ENCODE data around the gene KIRREL3.

Gene KIRREL3

DNA sequence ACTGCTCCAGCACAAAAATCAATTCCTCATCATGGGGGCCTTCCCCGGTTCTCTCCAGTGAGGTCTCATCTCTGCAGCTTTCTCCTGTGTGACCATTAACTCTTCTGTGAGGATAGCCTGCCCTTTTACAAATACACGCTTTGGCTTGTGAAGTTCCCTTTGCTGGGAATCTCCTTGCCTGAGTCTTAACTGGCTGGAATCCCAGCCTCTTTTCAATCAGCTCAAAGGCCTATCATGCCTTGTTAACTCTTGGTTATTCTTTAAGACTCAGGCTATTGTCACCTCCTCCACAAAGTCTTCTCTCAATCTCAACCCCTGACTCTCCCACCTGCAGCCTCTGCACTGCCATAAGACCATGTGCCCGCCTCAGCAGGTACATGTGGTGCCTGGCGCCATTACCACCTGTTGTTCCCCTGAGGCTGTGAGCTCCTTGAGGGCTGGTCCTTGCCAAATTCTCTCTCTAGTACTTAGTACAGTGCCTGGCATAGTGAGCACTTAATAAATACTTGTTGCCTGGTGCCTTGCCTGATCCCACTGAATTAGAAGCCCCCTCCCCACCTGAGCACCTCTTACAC lies 516.9 kb downstream of the KIRREL3 start:
- no peak for DNase-seq (ENCODE audit: low read depth)

DNA sequence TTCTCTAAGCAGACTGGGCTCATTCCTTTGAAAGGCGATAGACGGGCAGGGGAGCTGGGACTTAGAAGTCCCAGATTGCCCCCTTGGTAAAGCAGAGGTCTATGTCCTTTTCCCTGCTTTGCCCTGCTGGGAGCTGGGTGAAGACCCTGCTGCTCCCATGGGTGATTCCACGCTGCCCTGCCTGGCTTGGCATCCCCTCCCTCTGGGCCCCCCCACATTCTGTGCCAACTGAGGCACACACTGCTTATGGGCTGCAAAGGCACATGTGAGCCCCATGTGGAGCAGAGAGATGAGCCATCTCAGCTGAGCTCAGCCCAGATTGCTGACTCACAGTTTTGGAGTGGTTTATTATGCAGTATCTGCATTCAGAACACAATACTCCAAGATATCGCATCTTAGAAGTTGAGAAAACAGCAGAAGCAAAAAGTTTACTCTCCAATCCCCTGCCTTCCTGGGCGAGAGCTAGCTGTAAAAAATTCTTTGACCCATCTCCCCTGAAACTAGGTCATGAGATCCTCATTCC lies 517.9 kb downstream of the KIRREL3 start:
- DNase-seq (ENCODE audit: low read depth): no peak

DNA sequence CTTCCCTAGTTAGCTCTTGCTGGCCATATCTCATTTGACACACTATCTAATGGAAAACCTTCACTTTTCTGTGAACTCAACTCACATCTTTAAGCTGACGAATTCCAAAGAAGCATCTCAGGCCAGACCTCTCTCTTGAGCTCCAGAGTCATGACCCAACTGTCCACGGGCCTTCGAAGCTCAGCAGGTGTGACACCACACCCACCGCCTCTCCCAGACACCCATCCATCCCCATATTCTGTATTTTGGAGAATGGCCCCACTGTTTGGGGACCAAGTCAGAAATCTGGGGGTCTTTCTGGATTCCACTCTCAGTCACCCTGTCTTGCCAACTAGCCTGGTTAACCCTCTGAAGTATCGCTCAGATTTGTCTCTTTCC lies 519.3 kb downstream of the KIRREL3 start:
- no peak for DNase-seq (ENCODE audit: low read depth)

DNA sequence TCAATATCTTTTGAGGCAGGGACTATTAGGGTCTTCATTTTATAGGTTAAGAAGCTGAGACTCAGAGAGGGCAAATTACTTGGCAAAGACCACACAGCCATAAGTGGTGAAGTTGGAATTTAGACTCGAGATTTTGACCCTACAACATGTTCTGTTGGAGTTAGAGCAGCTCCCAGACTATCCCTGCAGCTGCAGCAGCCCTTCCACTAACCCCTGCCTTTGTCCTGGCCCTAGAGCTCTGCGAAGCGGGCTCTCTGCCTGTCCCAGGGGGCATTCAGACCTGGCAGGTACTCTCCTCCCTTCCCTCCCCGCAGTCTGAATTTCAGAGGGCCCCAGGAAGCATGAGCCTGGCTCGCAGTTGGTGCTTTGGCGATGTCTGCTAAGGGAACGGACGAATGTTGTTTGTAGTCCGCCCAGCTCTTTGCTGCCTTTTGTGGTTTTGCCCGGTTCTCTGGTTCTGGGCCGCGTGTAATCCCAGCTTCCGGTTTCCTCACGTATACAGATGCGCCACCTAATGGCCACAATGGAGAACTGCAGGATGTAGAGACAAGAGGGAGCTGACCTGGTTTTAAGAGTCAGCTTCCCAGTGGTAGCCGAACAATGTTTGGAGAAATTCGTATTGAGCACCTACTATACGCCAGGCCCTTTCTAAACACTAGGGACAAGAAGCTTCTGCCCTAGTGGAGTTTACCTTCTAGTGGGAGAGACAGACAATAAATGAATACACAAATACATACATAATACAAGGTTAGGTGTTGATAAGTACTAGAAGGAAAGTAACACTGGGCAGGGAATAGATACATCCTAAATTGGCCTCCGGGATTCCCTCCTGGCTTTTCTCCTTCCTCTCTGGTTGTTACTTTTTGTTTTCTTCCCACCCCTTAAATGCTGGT lies 519.9 kb downstream of the KIRREL3 start:
- peak; percentile 81 for DNase-seq (ENCODE audit: low read depth)

DNA sequence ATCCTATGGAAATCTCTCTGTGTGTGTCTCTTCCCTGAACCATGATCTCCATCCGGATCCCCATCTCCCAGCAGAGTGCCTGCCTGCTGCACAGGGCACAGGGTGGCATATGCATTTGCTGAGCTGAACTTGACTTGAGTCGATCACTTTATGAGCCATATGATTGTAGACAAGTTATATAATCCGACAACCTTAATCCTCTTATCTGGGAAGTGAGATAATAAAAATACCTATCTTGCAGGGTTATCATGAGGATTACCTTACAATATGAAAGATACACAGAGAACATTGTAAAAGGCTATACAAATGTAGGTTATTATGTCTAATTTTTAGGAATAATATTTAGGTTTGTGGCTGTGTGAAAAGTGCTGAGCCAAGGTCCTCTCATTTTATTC lies 520.6 kb downstream of the KIRREL3 start:
- no peak for DNase-seq (ENCODE audit: low read depth)

DNA sequence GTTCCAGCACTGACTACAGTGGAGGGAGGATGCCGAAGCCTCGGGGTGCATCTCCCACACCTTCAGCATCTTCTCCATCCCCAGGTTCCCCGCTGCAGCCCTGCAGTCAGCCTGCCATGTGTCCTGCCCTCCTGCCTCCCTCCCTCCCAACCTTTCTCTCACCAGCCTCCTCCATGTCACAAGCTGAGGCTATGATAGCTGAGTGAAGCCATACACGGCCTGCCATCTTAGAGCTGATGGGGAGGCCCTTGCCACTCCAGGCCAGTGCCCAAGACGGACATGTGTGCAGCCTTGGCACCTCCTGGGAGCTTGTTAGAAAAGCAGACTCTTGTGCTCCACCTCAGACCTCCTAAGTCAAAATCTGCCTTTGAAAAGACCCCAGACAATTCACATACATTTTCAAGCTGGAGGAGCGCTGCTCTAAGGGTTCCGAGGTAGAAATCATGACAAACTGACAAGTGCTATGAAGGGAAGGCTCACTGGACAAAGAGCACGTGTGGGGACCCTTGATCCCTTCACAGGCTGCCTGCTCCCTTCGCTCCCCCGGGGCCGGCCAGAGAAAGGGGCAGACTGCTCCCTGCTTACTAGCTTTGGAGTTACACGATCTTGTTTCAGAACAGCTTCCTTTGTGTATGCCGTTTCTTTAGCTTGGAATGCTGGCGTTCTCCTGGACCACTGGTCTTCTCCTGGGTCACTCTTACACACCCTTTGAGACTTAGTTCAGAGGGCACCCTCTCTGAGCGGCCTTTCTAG lies 521.2 kb downstream of the KIRREL3 start:
- DNase-seq (ENCODE audit: low read depth): no peak

DNA sequence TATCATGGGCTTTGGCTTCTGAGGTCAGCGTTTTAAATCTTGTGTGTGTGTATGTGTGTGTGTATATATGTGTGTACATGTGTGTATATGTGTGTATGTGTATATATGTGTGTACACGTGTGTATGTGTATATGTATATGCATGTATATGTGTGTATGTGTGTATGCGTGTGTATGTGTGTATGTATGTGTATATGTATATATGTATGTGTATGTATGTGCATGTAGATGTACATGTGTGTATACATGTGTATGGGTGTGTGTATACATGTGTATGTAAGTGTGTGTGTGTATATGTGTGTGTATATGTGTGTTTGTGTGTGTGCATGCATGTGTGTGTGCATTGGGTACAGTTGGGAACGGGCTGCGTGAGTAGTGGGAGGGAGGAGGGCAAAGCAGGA lies 522.1 kb downstream of the KIRREL3 start:
- no peak for DNase-seq (ENCODE audit: low read depth)

DNA sequence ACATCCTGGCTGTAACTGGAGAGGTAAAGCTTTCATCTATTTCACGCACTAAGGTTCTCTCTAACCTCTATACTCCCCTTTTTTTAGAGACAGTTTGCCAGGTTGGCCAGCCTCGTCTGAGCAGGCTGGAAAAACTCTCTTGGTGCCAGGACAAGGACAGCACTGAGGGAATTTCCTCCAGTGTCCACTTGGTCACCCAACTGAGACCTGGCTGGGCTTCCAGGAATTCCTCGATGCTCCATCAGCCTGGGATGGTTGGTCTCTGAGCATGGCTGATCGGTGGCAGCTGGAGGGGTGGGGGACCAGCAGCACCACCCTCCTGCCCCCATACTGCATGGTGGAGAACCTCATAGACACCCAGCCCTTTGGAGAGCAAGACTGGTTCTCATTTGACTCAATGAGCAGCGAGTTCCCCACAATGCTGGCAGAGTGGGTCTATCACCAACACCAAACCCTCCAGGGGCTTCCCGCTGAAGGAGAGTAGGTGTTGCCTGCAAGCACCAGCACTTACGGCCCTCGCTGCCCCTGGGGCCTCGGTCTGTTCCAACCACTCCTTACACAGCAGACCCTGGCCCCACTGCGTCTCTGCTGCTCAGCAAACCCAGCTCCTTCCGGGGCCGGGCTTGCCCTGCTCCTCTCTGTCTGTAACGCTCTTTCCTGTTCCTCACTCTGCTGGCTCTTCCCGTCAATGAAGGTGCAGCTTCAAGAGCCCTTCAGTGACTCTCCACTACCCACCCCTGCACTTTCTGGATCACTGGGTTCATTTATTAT lies 522.9 kb downstream of the KIRREL3 start:
- no peak for DNase-seq (ENCODE audit: low read depth)

DNA sequence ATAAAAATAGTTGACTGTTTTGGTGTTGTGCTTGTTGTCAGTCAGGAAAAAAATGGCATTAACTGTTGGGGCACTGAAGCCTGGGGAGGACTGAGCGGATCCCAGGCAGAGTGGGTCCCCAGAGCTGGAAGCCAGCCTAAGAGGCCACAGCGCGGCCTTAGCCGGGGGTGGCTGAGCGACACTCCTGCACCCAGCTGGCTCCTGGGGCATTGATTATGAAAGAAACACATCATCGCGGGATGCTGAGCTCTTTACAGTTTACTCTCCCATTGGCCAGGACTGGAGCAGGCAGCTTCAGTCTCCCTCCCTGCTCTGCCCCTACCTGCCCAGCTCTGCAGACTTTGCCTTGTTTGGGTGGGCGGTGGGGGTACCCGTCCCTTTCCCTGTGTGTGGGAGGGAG lies 523.6 kb downstream of the KIRREL3 start:
- DNase-seq (ENCODE audit: low read depth): no peak

DNA sequence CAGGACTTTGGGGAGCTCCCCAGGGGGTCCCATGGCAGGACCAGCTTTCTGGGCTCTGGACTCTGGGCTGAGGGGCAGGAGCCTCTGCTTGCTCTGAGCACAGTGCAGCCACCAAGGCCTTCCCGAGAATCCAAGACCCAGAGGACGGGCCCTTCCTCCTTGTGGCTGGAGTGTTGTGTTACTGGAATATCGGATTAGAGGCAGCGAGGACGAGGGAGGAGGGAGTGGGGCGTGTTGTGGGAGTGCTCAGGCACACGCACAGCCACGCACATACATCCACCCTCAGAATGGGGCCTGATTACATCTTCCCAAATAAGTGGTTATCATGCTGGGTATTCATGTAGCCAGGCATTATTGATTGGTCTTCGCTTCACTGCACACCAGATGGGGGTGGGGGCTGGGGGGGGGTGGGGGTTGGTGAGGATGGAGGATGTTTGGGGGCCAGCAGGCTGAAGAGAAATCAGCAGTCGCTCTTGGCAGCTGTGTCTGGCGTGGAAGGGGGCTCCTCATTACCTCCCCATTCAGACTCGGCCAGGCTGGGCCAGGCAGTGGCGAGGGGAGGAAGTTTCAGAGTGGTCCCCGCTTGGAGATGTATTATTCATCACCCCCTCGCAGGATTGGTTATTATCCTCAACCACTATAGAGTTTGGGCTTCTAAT lies 524.2 kb downstream of the KIRREL3 start:
- DNase-seq (ENCODE audit: low read depth): no peak

DNA sequence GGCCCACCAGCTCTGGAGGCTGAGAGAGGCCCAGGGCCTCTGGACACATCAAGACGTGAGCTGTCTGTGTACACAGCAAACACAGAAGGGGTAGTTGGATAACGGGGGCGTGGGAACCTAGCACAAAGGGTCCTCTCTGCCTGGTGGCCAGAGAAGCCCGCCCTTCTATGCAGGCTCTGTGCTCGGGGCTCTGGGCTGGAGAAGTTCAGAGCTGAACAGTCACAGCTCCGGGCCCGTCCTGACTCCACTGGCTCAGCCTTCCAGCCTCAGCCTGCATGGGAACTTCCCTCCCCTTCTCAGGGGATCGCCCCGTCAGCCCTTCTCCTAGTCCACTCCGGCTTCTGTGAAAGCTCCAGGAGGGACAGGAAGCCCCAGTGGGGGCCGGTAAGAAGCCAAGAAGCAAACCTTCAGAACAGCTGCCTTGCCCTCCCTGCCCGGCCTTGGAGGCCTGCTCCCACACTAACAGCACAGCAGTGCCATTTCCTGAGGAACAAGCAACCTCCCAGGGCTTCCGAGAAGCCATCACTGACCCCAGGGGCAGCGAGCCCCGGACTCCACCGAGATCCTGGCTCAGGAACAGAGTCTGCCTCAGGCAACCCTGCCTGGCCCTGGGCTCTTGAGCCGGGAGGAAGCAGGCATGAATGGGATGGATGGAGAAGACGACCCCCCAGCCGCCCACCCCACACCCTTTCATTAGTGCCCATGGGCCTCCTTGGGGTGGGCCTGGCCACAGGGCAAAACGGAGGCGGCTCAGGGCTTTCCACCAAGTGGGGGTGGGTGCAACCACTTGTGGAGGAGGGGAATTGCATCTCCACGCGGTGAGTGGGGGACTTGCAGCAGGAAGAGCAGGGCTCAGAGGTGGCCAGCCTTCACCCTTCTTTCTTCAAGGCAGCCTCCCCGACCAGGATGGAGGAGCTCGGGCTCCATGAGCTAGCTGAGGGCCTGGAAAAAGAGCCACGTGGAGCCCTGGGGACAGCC lies 525.3 kb downstream of the KIRREL3 start:
- no peak for DNase-seq (ENCODE audit: low read depth)

DNA sequence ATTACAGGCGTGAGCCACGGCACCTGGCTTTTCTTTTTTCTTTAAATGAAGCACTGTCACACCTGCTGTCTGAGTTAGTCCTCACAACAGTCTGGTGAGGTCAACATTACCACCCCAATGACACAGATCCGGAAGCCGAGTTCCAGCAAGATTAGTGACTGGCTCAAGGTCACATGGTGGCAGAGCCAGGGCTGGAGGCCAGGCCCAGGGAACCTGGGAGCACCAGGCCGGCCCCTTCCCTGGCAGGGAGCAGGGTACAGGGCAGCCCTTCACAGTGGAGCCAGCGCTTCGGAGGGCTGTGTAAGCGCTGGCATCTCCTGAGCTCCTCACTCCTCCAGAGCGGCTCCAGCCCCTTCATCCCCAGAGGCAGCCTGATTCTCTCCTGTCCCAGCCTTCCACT lies 526.4 kb downstream of the KIRREL3 start:
- DNase-seq (ENCODE audit: low read depth): no peak

DNA sequence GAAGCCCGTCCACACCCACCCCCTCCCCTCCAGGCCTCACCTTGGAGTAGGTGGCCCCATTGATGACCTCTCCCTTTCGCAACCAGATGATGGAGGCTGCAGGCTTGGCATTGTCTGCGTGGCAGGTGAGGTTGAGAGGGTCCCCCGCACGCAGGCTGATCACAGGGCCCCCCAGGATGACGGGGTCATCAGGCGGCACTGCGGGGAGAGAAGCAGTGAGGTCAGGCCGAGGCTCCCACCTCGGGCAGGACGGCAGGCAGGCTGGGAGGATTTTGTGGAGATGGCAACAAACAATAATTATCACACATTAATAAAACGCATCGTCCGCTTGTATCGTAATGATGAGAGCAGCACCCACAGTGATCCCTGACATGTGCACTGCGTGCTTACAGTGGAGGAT lies 527.3 kb downstream of the KIRREL3 start:
- DNase-seq (ENCODE audit: low read depth): no peak

DNA sequence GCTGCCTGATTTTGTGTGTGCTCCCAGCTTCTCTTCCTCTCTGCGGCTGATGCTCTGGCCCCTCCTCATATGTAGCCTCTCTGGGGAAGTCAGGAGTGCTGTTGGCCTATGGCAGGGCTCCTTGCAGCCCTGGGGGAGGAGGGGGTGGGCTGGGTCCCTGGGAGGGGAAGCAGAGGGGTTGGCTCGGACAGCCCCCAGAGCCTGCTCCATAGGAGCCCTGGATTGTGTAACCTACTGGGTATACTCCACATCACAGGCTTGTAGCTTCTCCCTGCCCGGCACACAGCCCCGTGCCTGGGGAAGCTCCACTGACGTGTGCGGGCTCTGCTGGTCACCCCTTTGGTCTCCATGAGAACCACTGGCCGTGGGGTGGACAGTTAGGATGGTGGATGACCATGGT lies 531.3 kb downstream of the KIRREL3 start:
- DNase-seq (ENCODE audit: low read depth): no peak

DNA sequence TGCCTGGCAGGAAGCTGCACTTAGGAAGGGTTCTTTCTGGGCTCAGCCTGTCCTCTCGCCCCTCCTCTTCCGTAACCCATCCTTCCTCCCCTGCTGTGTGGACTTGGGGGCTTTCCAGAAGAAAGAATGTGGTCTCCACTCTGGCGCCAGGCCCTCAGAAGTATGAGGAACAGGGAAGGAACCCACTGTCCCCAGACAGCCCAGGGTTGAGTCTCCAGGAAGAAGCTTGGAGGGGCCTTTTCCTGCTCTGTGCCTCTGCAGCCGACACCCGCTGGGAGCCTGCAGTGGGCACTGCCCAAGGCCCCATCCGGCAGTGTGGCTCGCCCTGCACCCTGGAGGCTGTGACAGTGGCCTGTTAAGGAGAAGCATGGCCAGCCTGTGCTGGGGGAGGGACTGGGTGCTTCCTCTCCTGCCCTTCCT lies 532.5 kb downstream of the KIRREL3 start:
- DNase-seq (ENCODE audit: low read depth): no peak

DNA sequence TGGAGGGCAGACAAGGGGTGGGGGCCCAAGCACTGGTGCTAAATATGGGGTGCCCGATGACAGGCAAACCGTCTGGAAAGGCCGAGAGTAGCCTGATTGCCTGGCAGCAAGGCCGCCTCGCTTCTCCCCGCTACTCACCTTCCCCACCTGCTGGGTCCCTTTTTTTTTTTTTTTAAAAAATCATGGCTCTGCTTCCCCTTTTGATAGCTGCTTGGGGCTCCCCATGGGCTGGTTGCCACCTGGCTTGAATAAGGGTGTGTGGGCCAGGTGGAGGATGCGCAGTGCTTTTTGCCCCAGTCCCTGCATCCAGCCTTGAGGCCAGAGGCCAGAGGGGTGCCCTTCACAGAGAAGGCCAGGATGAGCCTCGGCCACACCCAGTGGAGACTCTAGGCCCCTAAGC lies 533.1 kb downstream of the KIRREL3 start:
- DNase-seq (ENCODE audit: low read depth): no peak

DNA sequence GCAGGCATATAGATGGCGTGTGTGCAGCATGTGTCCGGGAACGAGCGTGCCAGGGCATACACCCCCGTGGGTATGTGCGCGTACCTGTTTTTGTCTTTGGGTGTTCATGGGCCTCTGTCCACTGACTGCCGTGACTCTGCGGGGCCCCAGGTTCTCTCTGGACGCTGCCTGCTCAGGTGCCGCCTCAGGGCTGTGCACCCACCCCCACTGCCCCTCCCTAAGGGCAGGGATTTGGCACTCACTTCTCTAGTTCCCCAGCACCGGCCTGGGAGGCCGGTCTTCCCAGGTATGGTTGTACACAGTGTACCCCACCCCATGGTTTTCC lies 533.6 kb downstream of the KIRREL3 start:
- DNase-seq (ENCODE audit: low read depth): no peak

DNA sequence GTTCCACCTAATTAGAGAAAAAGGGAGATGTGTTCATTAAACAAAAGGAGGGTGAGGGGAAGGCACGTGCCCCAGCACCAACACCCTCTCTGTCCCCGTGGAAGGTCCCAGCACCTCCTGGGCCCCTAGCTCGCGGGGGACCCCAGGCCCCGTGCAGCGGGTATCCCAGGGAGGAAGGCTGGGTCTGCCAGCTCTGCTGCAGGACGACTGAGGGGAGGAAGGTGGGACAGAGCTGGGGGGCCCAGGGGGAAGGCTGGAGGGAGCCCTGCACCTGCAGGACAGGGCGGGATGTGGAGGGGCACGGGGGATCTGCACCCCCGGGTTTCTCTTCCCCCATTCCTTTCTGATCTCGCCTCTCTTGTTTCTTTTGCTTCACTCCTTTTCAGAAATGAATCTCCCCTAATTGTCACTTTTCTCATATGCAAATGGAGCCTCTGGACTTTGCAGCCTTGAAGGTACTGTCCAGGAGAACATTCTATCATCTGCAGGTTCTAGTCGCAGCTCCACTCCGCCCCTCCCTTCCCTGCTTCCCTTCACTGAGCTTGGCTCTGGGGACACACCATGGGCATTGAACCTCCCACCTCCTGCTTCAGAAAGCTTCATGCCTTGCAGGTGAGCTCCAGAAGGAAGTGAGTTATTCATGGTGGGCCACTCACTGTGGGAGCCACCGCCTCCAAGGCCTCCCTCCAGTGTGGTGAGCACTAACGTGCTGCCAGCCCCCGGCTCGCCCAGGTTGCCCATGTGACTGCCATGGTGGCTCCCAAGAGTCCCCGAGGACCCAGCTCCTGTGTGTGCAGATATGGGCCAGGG lies 534.1 kb downstream of the KIRREL3 start:
- no peak for DNase-seq (ENCODE audit: low read depth)

DNA sequence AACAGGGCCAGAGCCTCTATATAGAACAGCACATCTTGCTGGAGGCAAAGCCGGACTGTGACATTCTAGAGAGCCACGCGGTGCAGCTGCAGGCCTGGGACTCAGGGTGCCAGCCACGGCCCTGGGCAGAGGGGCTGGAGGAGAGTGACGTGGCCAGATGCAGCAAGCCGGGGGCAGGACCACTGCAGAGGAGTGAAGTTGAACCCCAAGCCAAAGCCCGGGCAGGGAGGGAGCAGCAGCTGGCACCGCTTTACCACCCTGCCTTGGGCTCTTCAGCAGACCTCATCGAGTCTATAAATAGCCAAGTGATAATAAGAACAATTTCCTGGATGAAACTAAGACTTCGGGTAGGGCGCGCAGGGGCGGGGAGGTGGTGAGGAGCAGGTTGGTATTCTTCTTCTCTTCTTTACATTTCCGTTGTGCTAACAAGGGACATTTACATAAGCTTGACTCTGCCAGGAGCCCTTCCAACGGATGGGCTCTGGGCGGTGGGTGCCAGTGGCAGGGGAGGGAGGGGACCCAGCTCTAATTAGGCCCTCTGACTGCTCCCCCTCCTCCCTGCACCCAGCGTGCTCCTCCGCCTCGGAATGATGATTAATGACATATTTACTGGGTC lies 534.9 kb downstream of the KIRREL3 start:
- no peak for DNase-seq (ENCODE audit: low read depth)
